ENCODE results near the gene SLC35E3. TPM values are rescaled to one million over a fixed set of nuclear protein-coding genes. Genes with fewer than 3 reads are reported as not detected.

The SLC35E3 gene
- total and polyA plus RNA-seq, 3 experiments from 2014 or later, result 4.0 to 13.4 (median 5.1) TPM

DNA sequence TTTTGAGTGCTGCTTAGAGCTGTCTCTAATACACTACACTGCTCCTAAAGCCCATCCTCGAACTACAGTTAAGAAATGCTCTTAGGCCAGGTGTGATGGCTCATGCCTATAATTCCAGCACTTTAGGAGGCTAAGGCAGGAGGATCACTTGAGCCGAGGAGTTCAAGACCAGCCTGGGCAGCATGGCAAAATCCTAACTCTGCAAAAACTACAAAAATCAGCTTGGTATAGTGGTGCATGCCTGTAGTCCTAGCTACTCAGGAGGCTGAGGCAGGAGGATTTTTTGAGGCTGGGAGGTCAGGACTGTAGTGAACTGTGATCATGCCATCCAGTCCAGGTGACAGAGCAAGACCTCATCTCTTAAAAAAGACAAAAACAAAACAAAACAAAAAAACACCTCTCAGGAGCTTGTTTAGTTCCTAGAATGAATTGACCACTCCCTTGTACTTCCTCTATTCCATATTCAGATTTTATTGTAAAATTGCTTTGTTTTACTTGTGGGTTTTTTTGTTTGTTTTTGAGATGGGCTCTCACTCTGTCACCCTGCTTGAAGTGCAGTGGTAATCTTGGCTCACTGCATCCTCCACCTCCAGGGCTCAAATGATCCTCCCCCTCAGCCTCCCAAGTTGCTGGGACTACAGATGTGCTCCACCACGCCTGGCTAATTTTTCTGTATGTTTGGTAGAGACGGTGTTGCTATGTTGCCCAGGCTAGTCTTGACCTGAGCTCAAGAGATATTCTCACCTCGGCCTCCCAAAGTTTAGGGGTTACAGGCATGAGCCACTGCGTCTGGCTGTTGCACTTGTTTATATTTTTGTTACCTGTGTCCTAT, 75.6 kb downstream of the SLC35E3 start:
- H3K4me1 ChIP-seq (ENCODE audit: insufficient read depth, low read length), result no peaks in the 10 kb centered on the region
- ChIA-PET POLR2A (interaction anchor here (0.5 kb wide), 1 partner anchor 96 kb away, joined by 5 read pairs; no protein-coding TSS in a partner anchor), CTCF (interaction anchor here (0.7 to 6.0 kb wide), 3 partner anchors 9 to 14 kb away, joined by 3 to 30 read pairs (median 3); partner anchors contain the start of gene MDM2)
- no peaks in the 10 kb centered on the region for H3K27me3 Mint-ChIP-seq
- no peak overlapping the region for H3K27ac ChIP-seq (ENCODE audit: low read depth, low read length)
- H3K27ac Mint-ChIP-seq, result peak overlapping the region in 6 of 8 donors; percentile 32 to 88 (median 52)
- no peak overlapping the region for H3K4me3 Mint-ChIP-seq
- peaks cover 51% of the 10 kb centered on the region for H3K36me3 ChIP-seq (ENCODE audit: insufficient read depth, low read length)
- peaks cover 9 to 76% (median 13%) of the 10 kb centered on the region in 3 donors for H3K36me3 Mint-ChIP-seq
- no peaks in the 10 kb centered on the region for H3K27me3 ChIP-seq (ENCODE audit: insufficient read depth, low read length, poor library complexity, severe bottlenecking)
- H3K4me3 ChIP-seq (ENCODE audit: low read length), result no peak overlapping the region
- peaks cover 16 to 45% (median 43%) of the 10 kb centered on the region in 3 donors for H3K4me1 Mint-ChIP-seq
- no peaks in the 10 kb centered on the region for H3K9me3 ChIP-seq (ENCODE audit: low read length)
- no peaks in the 10 kb centered on the region for H3K9me3 Mint-ChIP-seq
- DNase-seq, result no peak

DNA sequence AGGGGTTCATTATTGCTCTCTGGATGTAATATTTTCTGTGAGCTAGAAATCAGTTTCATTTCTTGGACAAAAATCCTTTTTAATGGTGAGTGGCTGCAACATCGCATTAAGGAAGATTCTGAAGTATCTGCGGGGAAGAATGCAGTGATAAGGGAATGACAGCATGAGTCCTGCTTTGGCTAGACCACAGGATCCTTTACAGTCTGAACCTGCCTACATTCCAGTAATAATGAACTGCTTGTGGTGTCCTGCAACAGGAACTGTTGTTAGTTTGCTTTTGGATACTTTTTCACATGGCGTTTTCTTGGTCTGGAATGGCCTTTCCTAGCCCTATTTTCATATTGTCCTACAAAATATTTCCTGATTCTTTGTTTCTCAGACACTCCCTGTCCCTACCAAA, 77.7 kb downstream of the SLC35E3 start:
- ChIA-PET POLR2A (no interaction called here), CTCF (interaction anchor here (0.7 kb wide), 1 partner anchor 11 kb away, joined by 3 read pairs; no protein-coding TSS in a partner anchor)
- H3K4me1 Mint-ChIP-seq, result peaks cover 12 to 43% (median 41%) of the 10 kb centered on the region in 3 donors

DNA sequence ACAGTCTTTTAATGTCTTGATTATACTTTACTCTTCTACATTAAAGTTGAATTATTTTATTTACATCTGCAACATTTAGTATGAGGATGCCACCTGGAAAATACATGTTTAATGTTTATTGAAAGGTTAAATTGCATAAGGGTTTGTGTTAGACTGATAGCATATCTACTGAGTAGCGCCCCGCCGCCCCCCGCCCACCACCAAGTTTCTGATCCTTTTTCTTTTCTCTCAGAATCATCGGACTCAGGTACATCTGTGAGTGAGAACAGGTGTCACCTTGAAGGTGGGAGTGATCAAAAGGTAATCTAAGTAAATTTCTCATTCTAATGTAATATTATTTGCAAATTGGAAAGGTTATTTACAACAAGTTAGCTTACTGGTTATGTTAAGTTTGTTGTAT, 78.2 kb downstream of the SLC35E3 start:
- H3K36me3 Mint-ChIP-seq, result peaks cover 9 to 86% (median 18%) of the 10 kb centered on the region in 3 donors
- ChIA-PET POLR2A (no interaction called here), CTCF (interaction anchor here (0.7 to 1.0 kb wide), 2 partner anchors 11 to 16 kb away, joined by 3 to 4 read pairs; partner anchors contain the start of gene MDM2)
- no peaks in the 10 kb centered on the region for H3K9me3 ChIP-seq (ENCODE audit: low read length)
- H3K36me3 ChIP-seq (ENCODE audit: insufficient read depth, low read length), result peaks cover 41% of the 10 kb centered on the region
- no peaks in the 10 kb centered on the region for H3K27me3 ChIP-seq (ENCODE audit: insufficient read depth, low read length, poor library complexity, severe bottlenecking)
- no peaks in the 10 kb centered on the region for H3K9me3 Mint-ChIP-seq
- H3K4me3 Mint-ChIP-seq, result no peak overlapping the region
- no peaks in the 10 kb centered on the region for H3K27me3 Mint-ChIP-seq
- H3K27ac ChIP-seq (ENCODE audit: low read depth, low read length), result no peak overlapping the region
- no peak for DNase-seq
- no peaks in the 10 kb centered on the region for H3K4me1 ChIP-seq (ENCODE audit: insufficient read depth, low read length)
- H3K4me3 ChIP-seq (ENCODE audit: low read length), result no peak overlapping the region
- peaks cover 10 to 39% (median 38%) of the 10 kb centered on the region in 3 donors for H3K4me1 Mint-ChIP-seq
- peak overlapping the region in 6 of 8 donors; percentile 3 to 72 (median 62) for H3K27ac Mint-ChIP-seq

More for the DNA sequence above, 77.7 kb downstream of the SLC35E3 start:
- no peak for DNase-seq
- Mint-ChIP-seq H3K36me3 (peaks cover 9 to 86% (median 17%) of the 10 kb centered on the region in 3 donors), H3K27ac (peak overlapping the region; percentile 63 to 89 (median 70)), H3K4me3 (no peak overlapping the region), H3K27me3 (no peaks in the 10 kb centered on the region), H3K9me3 (no peaks in the 10 kb centered on the region)
- Histone ChIP-seq H3K4me1 (ENCODE audit: insufficient read depth, low read length) (no peaks in the 10 kb centered on the region), H3K9me3 (ENCODE audit: low read length) (no peaks in the 10 kb centered on the region), H3K4me3 (ENCODE audit: low read length) (no peak overlapping the region), H3K27me3 (ENCODE audit: insufficient read depth, low read length, poor library complexity, severe bottlenecking) (no peaks in the 10 kb centered on the region), H3K36me3 (ENCODE audit: insufficient read depth, low read length) (peaks cover 44% of the 10 kb centered on the region), H3K27ac (ENCODE audit: low read depth, low read length) (no peak overlapping the region)

DNA sequence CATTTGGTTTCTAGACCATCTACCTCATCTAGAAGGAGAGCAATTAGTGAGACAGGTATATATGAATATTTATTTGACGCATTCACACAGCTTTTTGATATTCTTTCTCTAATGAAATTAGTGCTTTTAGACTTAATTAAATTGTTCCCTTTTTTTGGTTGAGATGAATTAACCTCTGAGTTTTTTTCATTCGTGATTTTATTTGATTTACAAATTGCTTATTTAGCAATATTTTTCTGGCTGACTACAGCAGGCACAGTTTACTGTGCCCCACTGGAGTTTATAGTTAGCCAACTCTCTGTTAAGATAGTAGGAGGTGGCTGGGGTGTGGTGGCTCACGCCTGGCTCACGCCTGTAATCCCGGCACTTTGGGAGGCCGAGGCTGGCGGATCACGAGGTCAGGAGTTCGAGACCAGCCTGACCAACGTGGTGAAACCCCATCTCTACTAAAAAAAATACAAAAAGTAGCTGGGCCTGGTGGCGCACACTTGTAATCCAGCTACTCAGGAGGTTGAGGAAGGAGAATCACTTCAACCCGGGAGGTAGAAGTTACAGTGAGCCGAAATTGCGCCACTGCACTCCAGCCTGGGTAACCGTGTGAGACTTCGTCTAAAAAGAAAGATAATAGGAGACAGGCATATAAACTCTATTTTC, 78.7 kb downstream of the SLC35E3 start:
- Histone ChIP-seq H3K4me1 (ENCODE audit: insufficient read depth, low read length) (no peaks in the 10 kb centered on the region), H3K27me3 (ENCODE audit: insufficient read depth, low read length, poor library complexity, severe bottlenecking) (no peaks in the 10 kb centered on the region), H3K9me3 (ENCODE audit: low read length) (no peaks in the 10 kb centered on the region), H3K4me3 (ENCODE audit: low read length) (no peak overlapping the region), H3K36me3 (ENCODE audit: insufficient read depth, low read length) (peaks cover 38% of the 10 kb centered on the region), H3K27ac (ENCODE audit: low read depth, low read length) (no peak overlapping the region)
- H3K9me3 Mint-ChIP-seq, result no peaks in the 10 kb centered on the region
- POLR2A ChIA-PET, result no interaction called here
- peaks cover 8 to 34% (median 33%) of the 10 kb centered on the region in 3 donors for H3K4me1 Mint-ChIP-seq
- H3K4me3 Mint-ChIP-seq, result no peak overlapping the region
- no peaks in the 10 kb centered on the region for H3K27me3 Mint-ChIP-seq
- no peak for DNase-seq
- H3K36me3 Mint-ChIP-seq, result peaks cover 9 to 85% (median 15%) of the 10 kb centered on the region in 3 donors
- peak overlapping the region in 3 of 8 donors; percentile 3 to 72 (median 61) for H3K27ac Mint-ChIP-seq
- CTCF ChIA-PET, result interaction anchor here (1.0 to 1.8 kb wide), 2 partner anchors 9 to 17 kb away, joined by 4 to 5 read pairs; partner anchors contain the start of gene MDM2

DNA sequence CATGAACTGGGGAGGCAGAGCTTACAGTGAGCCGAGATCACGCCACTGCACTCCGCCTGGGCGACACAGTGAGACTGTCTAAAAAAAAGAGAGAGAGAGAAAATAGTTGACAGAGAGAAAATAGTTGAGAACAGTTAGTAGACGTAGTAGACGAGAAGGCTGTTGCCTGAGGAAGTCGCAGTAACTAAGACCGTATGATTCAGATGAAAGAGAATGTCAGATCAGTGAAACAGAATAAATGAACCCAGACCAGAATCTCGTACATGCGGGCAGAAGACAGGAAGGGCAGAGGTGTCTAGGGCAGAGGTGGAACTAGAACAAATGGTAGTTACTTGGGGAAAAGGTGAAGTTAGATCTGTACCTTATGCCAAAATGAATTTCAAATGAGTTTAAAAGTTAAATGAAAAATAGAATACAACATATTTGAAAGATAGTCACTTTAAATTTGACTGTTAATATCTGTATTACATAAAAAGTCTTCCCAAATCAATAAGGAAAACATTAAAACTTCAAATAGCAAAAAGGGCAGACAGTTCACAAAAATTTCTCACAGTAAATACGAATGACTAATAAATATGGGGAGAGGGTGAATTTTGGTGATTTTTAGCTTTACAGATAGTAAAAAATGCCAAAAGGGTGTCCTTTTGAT, 79.7 kb downstream of the SLC35E3 start:
- Histone ChIP-seq H3K4me1 (ENCODE audit: insufficient read depth, low read length) (no peaks in the 10 kb centered on the region), H3K27me3 (ENCODE audit: insufficient read depth, low read length, poor library complexity, severe bottlenecking) (no peaks in the 10 kb centered on the region), H3K4me3 (ENCODE audit: low read length) (no peak overlapping the region), H3K9me3 (ENCODE audit: low read length) (no peaks in the 10 kb centered on the region), H3K36me3 (ENCODE audit: insufficient read depth, low read length) (peaks cover 38% of the 10 kb centered on the region), H3K27ac (ENCODE audit: low read depth, low read length) (no peak overlapping the region)
- Mint-ChIP-seq H3K4me1 (peaks cover 10 to 32% (median 31%) of the 10 kb centered on the region in 3 donors), H3K36me3 (peaks cover 6 to 81% (median 19%) of the 10 kb centered on the region in 3 donors), H3K4me3 (no peak overlapping the region), H3K9me3 (no peaks in the 10 kb centered on the region), H3K27me3 (no peaks in the 10 kb centered on the region), H3K27ac (peak overlapping the region in 6 of 8 donors; percentile 2 to 82 (median 38))
- POLR2A ChIA-PET, result no interaction called here
- no peak for DNase-seq
- CTCF ChIA-PET, result interaction anchor here (0.7 to 1.8 kb wide), 2 partner anchors 10 to 545 kb away, joined by 3 to 5 read pairs; no protein-coding TSS in a partner anchor

DNA sequence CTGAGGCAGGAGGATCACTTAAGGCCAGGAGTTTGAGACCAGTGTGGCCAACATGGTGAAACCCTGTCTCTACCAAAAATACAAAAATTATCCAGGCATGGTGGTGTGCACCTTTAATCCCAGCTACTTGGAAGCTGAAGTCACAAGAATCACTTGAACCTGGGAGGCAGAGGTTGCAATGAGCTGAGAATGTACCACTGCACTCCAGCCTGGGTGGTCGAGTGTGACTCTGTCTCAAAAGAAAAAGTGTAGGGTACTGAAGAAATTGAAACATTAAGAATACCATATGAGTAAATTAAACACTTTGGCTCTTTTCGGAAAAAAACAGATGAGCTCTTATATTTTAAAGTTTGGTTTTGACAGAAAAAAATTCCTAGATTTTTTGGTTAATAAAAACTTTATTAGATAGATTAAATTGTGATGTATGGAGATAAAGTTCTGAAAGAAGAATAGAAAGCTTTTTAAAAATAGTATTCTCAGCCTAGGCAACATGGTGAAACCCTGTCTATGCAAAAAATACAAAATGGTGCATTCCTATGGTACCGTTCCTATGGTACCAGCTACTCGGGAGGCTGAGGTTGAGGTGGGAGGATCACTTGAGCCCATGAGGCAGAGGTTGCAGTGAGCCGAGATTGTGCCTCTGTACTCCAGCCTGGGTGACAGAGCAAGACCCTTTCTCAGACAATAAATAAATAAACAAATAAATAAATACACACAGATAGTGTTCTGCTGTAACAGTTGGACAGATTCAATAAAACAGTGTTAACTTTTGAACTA, 82.1 kb downstream of the SLC35E3 start:
- H3K27ac Mint-ChIP-seq, result peak overlapping the region in 2 of 8 donors; percentile 46 to 61
- Histone ChIP-seq H3K27me3 (ENCODE audit: insufficient read depth, low read length, poor library complexity, severe bottlenecking) (no peaks in the 10 kb centered on the region), H3K36me3 (ENCODE audit: insufficient read depth, low read length) (peaks cover 43% of the 10 kb centered on the region), H3K4me3 (ENCODE audit: low read length) (no peak overlapping the region), H3K4me1 (ENCODE audit: insufficient read depth, low read length) (no peaks in the 10 kb centered on the region), H3K9me3 (ENCODE audit: low read length) (no peaks in the 10 kb centered on the region), H3K27ac (ENCODE audit: low read depth, low read length) (no peak overlapping the region)
- H3K9me3 Mint-ChIP-seq, result no peaks in the 10 kb centered on the region
- no peak overlapping the region for H3K4me3 Mint-ChIP-seq
- H3K27me3 Mint-ChIP-seq, result no peaks in the 10 kb centered on the region
- H3K36me3 Mint-ChIP-seq, result peaks cover 6 to 78% (median 21%) of the 10 kb centered on the region in 3 donors
- ChIA-PET CTCF (interaction anchor here (1.1 to 1.3 kb wide), 2 partner anchors 12 to 20 kb away, joined by 3 to 6 read pairs; partner anchors contain the start of gene MDM2), POLR2A (no interaction called here)
- no peak for DNase-seq
- H3K4me1 Mint-ChIP-seq, result peaks cover 5 to 21% (median 21%) of the 10 kb centered on the region in 3 donors

DNA sequence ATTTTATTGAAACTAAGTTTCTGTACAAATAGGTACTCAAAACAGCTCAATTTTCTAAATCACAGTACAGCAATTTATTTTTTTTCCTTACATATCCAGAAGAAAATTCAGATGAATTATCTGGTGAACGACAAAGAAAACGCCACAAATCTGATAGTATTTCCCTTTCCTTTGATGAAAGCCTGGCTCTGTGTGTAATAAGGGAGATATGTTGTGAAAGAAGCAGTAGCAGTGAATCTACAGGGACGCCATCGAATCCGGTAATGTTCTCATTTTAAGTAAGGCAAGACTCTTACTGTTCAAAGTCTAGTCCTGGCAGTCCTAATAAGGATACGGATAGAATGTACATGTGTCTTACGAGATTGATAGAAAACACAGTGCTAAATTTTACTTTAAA, 82.7 kb downstream of the SLC35E3 start:
- no peaks in the 10 kb centered on the region for H3K27me3 ChIP-seq (ENCODE audit: insufficient read depth, low read length, poor library complexity, severe bottlenecking)
- peaks cover 40% of the 10 kb centered on the region for H3K36me3 ChIP-seq (ENCODE audit: insufficient read depth, low read length)
- no peaks in the 10 kb centered on the region for H3K9me3 Mint-ChIP-seq
- H3K4me1 Mint-ChIP-seq, result peaks cover 5 to 17% (median 16%) of the 10 kb centered on the region in 3 donors
- no peaks in the 10 kb centered on the region for H3K4me1 ChIP-seq (ENCODE audit: insufficient read depth, low read length)
- no peaks in the 10 kb centered on the region for H3K9me3 ChIP-seq (ENCODE audit: low read length)
- H3K4me3 ChIP-seq (ENCODE audit: low read length), result no peak overlapping the region
- DNase-seq, result no peak
- H3K27me3 Mint-ChIP-seq, result no peaks in the 10 kb centered on the region
- ChIA-PET POLR2A (no interaction called here), CTCF (interaction anchor here (1.1 to 1.3 kb wide), 2 partner anchors 13 to 21 kb away, joined by 3 to 6 read pairs; partner anchors contain the start of gene MDM2)
- H3K36me3 Mint-ChIP-seq, result peaks cover 6 to 74% (median 21%) of the 10 kb centered on the region in 3 donors
- H3K4me3 Mint-ChIP-seq, result no peak overlapping the region
- peak overlapping the region in 2 of 8 donors; percentile 27 to 52 for H3K27ac Mint-ChIP-seq
- no peak overlapping the region for H3K27ac ChIP-seq (ENCODE audit: low read depth, low read length)
